ENCODE measurements around the gene PRKG1.
"Not testable (repeated sequence)": the region's sequence is repeated elsewhere in the genome, so short reads cannot be mapped to it uniquely, and the experiment has no call there.

Gene PRKG1

GRCh38 chr10:51321300-51321699 lies 247.0 kb downstream of the PRKG1 start:
- no peak for DNase-seq (ENCODE audit: low read depth in 2 of 2)

- DNase-seq (ENCODE audit: low read depth in 2 of 2) = no peak
Measured at GRCh38 chr10:51321980-51322379, 247.7 kb downstream of the PRKG1 start.

- no peak for DNase-seq (ENCODE audit: low read depth in 2 of 2)
Measured at GRCh38 chr10:51325649-51326048, 251.4 kb downstream of the PRKG1 start.

- no peak for DNase-seq (ENCODE audit: low read depth in 2 of 2)
Measured at GRCh38 chr10:51326174-51326573, 251.9 kb downstream of the PRKG1 start.

GRCh38 chr10:51327432-51327831 lies 253.1 kb downstream of the PRKG1 start:
- no peak for DNase-seq (ENCODE audit: low read depth in 2 of 2)

- DNase-seq (ENCODE audit: low read depth in 2 of 2) = no peak
Measured at GRCh38 chr10:51340366-51340765, 266.1 kb downstream of the PRKG1 start.

- no peak for DNase-seq (ENCODE audit: low read depth in 2 of 2)
Measured at GRCh38 chr10:51340845-51341610, 266.7 kb downstream of the PRKG1 start.

- DNase-seq (ENCODE audit: low read depth in 2 of 2) = not testable (repeated sequence)
Measured at GRCh38 chr10:51341745-51342144, 267.5 kb downstream of the PRKG1 start.

- no peak for DNase-seq (ENCODE audit: low read depth in 2 of 2)
Measured at GRCh38 chr10:51342381-51342780, 268.1 kb downstream of the PRKG1 start.

GRCh38 chr10:51343391-51343790 lies 269.1 kb downstream of the PRKG1 start:
- no peak for DNase-seq (ENCODE audit: low read depth in 2 of 2)

- no peak for DNase-seq (ENCODE audit: low read depth in 2 of 2)
Measured at GRCh38 chr10:51344371-51344770, 270.1 kb downstream of the PRKG1 start.

GRCh38 chr10:51348622-51349021 lies 274.3 kb downstream of the PRKG1 start:
- no peak for DNase-seq (ENCODE audit: low read depth in 2 of 2)

GRCh38 chr10:51357170-51357569 lies 282.9 kb downstream of the PRKG1 start:
- no peak for DNase-seq (ENCODE audit: low read depth in 2 of 2)

GRCh38 chr10:51358227-51358626 lies 283.9 kb downstream of the PRKG1 start:
- no peak for DNase-seq (ENCODE audit: low read depth in 2 of 2)

- no peak for DNase-seq (ENCODE audit: low read depth in 2 of 2)
Measured at GRCh38 chr10:51363415-51363814, 289.1 kb downstream of the PRKG1 start.

- no peak for DNase-seq (ENCODE audit: low read depth in 2 of 2)
Measured at GRCh38 chr10:51364674-51365073, 290.4 kb downstream of the PRKG1 start.

- DNase-seq (ENCODE audit: low read depth in 2 of 2) = no peak
Measured at GRCh38 chr10:51366044-51366443, 291.8 kb downstream of the PRKG1 start.

- no peak for DNase-seq (ENCODE audit: low read depth in 2 of 2)
Measured at GRCh38 chr10:51367127-51367526, 292.8 kb downstream of the PRKG1 start.

- no peak for DNase-seq (ENCODE audit: low read depth in 2 of 2)
Measured at GRCh38 chr10:51367694-51368093, 293.4 kb downstream of the PRKG1 start.

- DNase-seq (ENCODE audit: low read depth in 2 of 2) = no peak
Measured at GRCh38 chr10:51368943-51369342, 294.7 kb downstream of the PRKG1 start.

GRCh38 chr10:51369903-51370302 lies 295.6 kb downstream of the PRKG1 start:
- no peak for DNase-seq (ENCODE audit: low read depth in 2 of 2)

GRCh38 chr10:51371743-51372142 lies 297.5 kb downstream of the PRKG1 start:
- no peak for DNase-seq (ENCODE audit: low read depth in 2 of 2)

GRCh38 chr10:51375790-51376189 lies 301.5 kb downstream of the PRKG1 start:
- no peak for DNase-seq (ENCODE audit: low read depth in 2 of 2)
